Osteocyte (in vitro differentiated cells): ENCODE data around the gene PTPN1. TPM values are rescaled to one million over a fixed set of nuclear protein-coding genes. Genes with fewer than 3 reads are reported as not detected.
"Not testable (repeated sequence)": the region's sequence is repeated elsewhere in the genome, so short reads cannot be mapped to it uniquely, and the experiment has no call there.

Experiments used
- DNase-seq: peaks from one replicate; pipeline ENCODE4 v3.0.0; 2021; ENCODE audit warnings: mixed read lengths; ENCODE audit not compliant: unreplicated experiment; ENCODE audit errors: extremely low spot score
- H3K27ac Mint-ChIP-seq: one replicate; pipeline ENCODE4 v1.8.0; 2021; ENCODE audit warnings: mild to moderate bottlenecking, mixed read lengths; ENCODE audit not compliant: unreplicated experiment
- H3K27me3 Mint-ChIP-seq: one replicate; pipeline ENCODE4 v1.8.0; 2021; ENCODE audit warnings: mixed read lengths; ENCODE audit not compliant: unreplicated experiment
- H3K36me3 Mint-ChIP-seq: one replicate; pipeline ENCODE4 v1.8.0; 2021; ENCODE audit warnings: mixed read lengths; ENCODE audit not compliant: unreplicated experiment
- H3K4me1 Mint-ChIP-seq: one replicate; pipeline ENCODE4 v1.8.0; 2021; ENCODE audit warnings: mixed read lengths; ENCODE audit not compliant: unreplicated experiment
- H3K4me3 Mint-ChIP-seq: one replicate; pipeline ENCODE4 v1.8.0; 2021; ENCODE audit warnings: mild to moderate bottlenecking, moderate library complexity, mixed read lengths; ENCODE audit not compliant: unreplicated experiment
- H3K9me3 Mint-ChIP-seq: one replicate; pipeline ENCODE4 v1.8.0; 2021; ENCODE audit warnings: mixed read lengths; ENCODE audit not compliant: unreplicated experiment
- total RNA-seq: library from RNA; stranded (reverse); gene quantifications from 2 replicates; pipeline ENCODE4 v1.2.1, GENCODE V29; 2021
- TF ChIP-seq, protein P1 (sequence below): fragments of 200-600 bp; sonication (generic); IDR thresholded peaks from 2 replicates; pipeline ENCODE4 v1.5.0; 2021; ENCODE audit warnings: antibody characterized with exemption, mild to moderate bottlenecking, moderate library complexity

The PTPN1 gene
- total RNA-seq, 1 donor from 2014 or later: 29.1 TPM

DNA sequence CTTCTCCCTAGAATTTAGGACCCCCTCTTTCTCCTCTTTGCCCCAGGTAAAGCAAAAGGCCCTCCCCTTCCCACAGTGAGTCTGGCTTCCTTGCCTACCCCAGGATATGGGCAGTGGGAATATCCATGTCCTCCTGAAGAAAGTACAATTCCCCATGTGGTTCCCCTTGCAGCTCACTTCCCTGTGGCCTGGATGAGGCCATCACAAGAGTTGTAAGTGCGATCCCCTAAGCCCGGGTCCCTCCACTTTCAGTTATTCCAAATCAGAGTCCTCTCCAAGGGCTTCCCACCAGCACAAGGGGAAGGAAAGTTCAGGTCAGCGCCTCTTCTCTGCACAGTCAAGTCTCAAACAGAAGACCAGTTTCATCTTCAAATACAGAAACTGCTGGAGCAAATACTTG is 10.2 kb upstream of the PTPN1 start:
- TF ChIP-seq, protein P1, sequence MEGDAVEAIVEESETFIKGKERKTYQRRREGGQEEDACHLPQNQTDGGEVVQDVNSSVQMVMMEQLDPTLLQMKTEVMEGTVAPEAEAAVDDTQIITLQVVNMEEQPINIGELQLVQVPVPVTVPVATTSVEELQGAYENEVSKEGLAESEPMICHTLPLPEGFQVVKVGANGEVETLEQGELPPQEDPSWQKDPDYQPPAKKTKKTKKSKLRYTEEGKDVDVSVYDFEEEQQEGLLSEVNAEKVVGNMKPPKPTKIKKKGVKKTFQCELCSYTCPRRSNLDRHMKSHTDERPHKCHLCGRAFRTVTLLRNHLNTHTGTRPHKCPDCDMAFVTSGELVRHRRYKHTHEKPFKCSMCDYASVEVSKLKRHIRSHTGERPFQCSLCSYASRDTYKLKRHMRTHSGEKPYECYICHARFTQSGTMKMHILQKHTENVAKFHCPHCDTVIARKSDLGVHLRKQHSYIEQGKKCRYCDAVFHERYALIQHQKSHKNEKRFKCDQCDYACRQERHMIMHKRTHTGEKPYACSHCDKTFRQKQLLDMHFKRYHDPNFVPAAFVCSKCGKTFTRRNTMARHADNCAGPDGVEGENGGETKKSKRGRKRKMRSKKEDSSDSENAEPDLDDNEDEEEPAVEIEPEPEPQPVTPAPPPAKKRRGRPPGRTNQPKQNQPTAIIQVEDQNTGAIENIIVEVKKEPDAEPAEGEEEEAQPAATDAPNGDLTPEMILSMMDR: no peak
- H3K9me3 Mint-ChIP-seq: no peaks in the 10 kb centered on the region
- no peak overlapping the region for H3K4me3 Mint-ChIP-seq
- no peak for DNase-seq
- H3K27ac Mint-ChIP-seq: no peak overlapping the region
- no peaks in the 10 kb centered on the region for H3K36me3 Mint-ChIP-seq
- peaks cover 2% of the 10 kb centered on the region for H3K4me1 Mint-ChIP-seq
- H3K27me3 Mint-ChIP-seq: no peaks in the 10 kb centered on the region

DNA sequence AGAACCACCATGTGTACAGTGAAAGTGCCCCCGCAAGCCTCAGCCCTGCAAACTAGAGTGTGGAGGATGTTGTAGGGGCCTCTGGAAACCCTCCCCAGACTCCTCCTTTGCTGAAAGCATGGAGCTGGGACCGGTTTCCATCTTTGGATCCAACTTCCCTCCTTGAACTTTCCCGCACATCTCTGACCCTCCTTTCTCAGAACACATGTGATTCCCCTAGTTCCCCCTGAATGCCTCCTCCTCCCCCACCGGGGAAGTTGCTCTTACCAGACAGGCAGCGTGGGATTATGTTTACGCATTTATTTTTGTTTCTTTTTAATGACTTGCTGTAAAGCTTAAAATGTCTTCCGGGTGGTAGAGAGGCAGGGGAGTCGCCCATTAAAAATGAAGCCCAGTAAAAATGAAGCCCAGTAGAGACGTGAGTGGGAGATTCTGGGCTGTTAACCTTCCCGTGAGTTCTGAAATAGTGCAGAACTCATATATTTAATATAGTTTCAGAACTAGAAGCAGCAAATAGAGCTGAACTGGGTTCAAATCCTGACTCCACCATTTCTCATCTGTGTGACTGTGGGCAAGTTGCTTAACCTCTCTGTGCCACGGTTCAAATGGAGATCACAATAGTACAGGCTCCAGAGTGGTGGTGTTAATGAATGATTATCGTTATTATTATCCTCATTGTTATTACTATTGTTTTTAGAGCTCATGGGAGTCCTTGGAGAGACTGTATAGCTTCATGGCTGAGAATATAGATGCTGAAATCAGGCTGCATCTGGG is 8.0 kb upstream of the PTPN1 start:
- TF ChIP-seq, protein P1: no peak
- H3K4me3 Mint-ChIP-seq: no peak overlapping the region
- no peak overlapping the region for H3K27ac Mint-ChIP-seq
- no peaks in the 10 kb centered on the region for H3K9me3 Mint-ChIP-seq
- no peaks in the 10 kb centered on the region for H3K36me3 Mint-ChIP-seq
- H3K4me1 Mint-ChIP-seq: peaks cover 2% of the 10 kb centered on the region
- H3K27me3 Mint-ChIP-seq: no peaks in the 10 kb centered on the region
- no peak for DNase-seq

DNA sequence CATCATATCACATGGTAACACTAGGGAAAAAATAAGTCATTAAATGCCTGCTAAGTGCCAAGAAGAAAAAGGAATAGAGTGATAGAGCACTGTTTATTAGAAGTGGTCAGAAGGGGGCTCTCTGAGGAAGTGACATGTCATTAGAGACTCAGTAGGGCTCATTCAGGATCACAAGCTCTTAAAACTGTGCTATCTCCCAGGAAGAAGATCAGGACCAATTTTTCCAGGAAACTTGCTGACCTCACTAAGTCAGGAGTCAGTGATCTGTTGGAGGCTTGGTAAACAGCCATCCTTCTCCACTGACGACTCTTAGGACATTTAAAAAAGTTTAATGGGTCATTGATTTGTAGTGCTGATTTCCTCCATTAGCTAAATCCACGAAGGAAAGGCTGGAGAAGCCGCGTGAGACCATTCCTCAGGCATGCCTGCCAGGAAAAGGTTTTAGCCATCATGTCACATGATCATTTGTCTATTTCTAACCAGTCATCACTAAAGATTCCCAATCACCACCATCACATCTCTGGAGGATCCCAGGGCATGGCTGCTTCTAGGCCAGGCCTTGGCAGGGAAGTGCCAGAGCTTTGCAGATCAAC is 5.9 kb upstream of the PTPN1 start:
- no peaks in the 10 kb centered on the region for H3K27me3 Mint-ChIP-seq
- no peaks in the 10 kb centered on the region for H3K9me3 Mint-ChIP-seq
- no peak overlapping the region for H3K4me3 Mint-ChIP-seq
- H3K4me1 Mint-ChIP-seq: peaks cover 2% of the 10 kb centered on the region
- DNase-seq: no peak
- no peak overlapping the region for H3K27ac Mint-ChIP-seq
- TF ChIP-seq, protein P1: peak; percentile 44
- no peaks in the 10 kb centered on the region for H3K36me3 Mint-ChIP-seq

DNA sequence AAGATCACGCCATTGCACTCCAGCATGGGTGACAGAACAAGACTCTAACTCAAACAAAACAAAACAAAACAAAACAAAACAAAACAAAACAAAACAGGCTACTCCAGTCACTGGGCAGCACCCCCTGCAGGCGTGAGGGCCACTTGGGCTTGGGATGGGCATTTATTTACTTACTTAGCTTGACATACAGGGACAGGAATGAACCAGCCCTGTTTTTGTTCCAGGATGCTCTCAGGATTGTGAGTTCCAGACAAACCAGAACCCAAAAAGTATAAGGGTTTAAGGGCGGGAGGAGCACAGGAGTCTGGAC is 4.0 kb upstream of the PTPN1 start:
- Mint-ChIP-seq H3K27ac (no peak overlapping the region), H3K27me3 (no peaks in the 10 kb centered on the region), H3K4me1 (peaks cover 9% of the 10 kb centered on the region), H3K9me3 (no peaks in the 10 kb centered on the region), H3K36me3 (no peaks in the 10 kb centered on the region), H3K4me3 (no peak overlapping the region)
- TF ChIP-seq, protein P1: no peak
- DNase-seq: no peak

DNA sequence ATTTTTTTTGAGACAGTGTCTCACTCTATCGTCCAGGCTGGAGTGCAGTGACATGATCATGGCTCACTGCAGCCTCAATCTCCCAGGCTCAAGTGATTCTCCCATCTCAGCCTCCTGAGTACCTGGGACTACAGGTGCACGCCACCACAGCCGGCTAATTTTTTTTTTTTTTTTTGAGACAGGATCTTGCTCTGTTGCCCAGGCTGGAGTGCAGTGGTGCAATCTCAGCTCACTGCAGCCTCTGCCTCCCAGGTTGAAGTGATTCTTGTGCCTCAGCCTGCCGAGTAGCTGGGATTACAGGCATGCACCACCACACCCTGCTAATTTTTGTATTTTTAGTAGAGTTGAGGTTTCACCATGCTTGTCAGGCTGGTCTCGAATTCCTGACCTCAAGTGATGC is 2.4 kb upstream of the PTPN1 start:
- not testable (repeated sequence) for H3K36me3 Mint-ChIP-seq, H3K9me3 Mint-ChIP-seq, DNase-seq, H3K4me3 Mint-ChIP-seq, H3K27me3 Mint-ChIP-seq, H3K27ac Mint-ChIP-seq
- H3K4me1 Mint-ChIP-seq: peaks cover 24% of the 10 kb centered on the region
